H4 (cell line): ENCODE data around the gene PLEKHG3. TPM values are rescaled to one million over a fixed set of nuclear protein-coding genes. Genes with fewer than 3 reads are reported as not detected.

ENCODE experiments used
- DNase-seq: peaks from one replicate; pipeline ENCODE4 v3.0.0-alpha.2; 2015; ENCODE audit warnings: low spot score
- total RNA-seq: library from RNA; depleted of rRNA; stranded (reverse); fragments of >200 nt; shearing (Covaris generic); gene quantifications from 2 replicates; pipeline ENCODE4 v1.2.3, GENCODE V29; 2014

The PLEKHG3 gene
- total RNA-seq, 1 experiment from 2014 or later, result 4.6 TPM

- DNase-seq, result peak; percentile 51
Observed at GRCh38 chr14:64726585-64726890, 22.3 kb downstream of the PLEKHG3 start.

- DNase-seq, result no peak
Observed at GRCh38 chr14:64727551-64728071, 23.4 kb downstream of the PLEKHG3 start.

GRCh38 chr14:64728106-64728505 is 23.9 kb downstream of the PLEKHG3 start:
- no peak for DNase-seq

GRCh38 chr14:64728856-64729255 is 24.6 kb downstream of the PLEKHG3 start:
- no peak for DNase-seq

- no peak for DNase-seq
Observed at GRCh38 chr14:64729386-64730060, 25.3 kb downstream of the PLEKHG3 start.

- no peak for DNase-seq
Observed at GRCh38 chr14:64730061-64730440, 25.8 kb downstream of the PLEKHG3 start.

- DNase-seq, result no peak
Observed at GRCh38 chr14:64730681-64731080, 26.5 kb downstream of the PLEKHG3 start.

GRCh38 chr14:64731141-64731581 is 26.9 kb downstream of the PLEKHG3 start:
- DNase-seq, result no peak

GRCh38 chr14:64732066-64732465 is 27.8 kb downstream of the PLEKHG3 start:
- no peak for DNase-seq

- DNase-seq, result no peak
Observed at GRCh38 chr14:64732536-64733120, 28.4 kb downstream of the PLEKHG3 start.

- no peak for DNase-seq
Observed at GRCh38 chr14:64733321-64733720, 29.1 kb downstream of the PLEKHG3 start.

GRCh38 chr14:64733899-64734298 is 29.7 kb downstream of the PLEKHG3 start:
- no peak for DNase-seq

GRCh38 chr14:64734990-64735389 is 30.8 kb downstream of the PLEKHG3 start:
- DNase-seq, result no peak

- no peak for DNase-seq
Observed at GRCh38 chr14:64736271-64737169, 32.3 kb downstream of the PLEKHG3 start.

GRCh38 chr14:64737391-64738280 is 33.4 kb downstream of the PLEKHG3 start:
- no peak for DNase-seq

- no peak for DNase-seq
Observed at GRCh38 chr14:64738281-64738804, 34.1 kb downstream of the PLEKHG3 start.

GRCh38 chr14:64741200-64741599 is 37.0 kb downstream of the PLEKHG3 start:
- DNase-seq, result no peak

- DNase-seq, result no peak
Observed at GRCh38 chr14:64741961-64742360, 37.7 kb downstream of the PLEKHG3 start.

GRCh38 chr14:64743061-64743460 is 38.8 kb downstream of the PLEKHG3 start:
- no peak for DNase-seq

- DNase-seq, result no peak
Observed at GRCh38 chr14:64745511-64746091, 41.4 kb downstream of the PLEKHG3 start.
